Stimulated activated CD4-positive, alpha-beta T cell treated with anti-CD3 and anti-CD28 coated beads, Interleukin-1b, Interleukin-23, amount 100 ng/mL, for 4 hours (primary cell): ENCODE data around the gene NEU3.

Source experiments
- DNase-seq, 2 donors: peaks; one replicate each; pipeline ENCODE4 v3.0.0-alpha.2; 2020; ENCODE audit warnings: low read depth in 2 of 2

NEU3 gene

GRCh38 chr11:75063741-75064314 is 75.1 kb downstream of the NEU3 start:
- no peak for DNase-seq

- DNase-seq = no peak
Observed at GRCh38 chr11:75066061-75066460, 77.3 kb downstream of the NEU3 start.
